ENCODE results near the gene MARK4.

MARK4 gene

GRCh38 chr19:45206328-45206727, 44.7 kb upstream of the MARK4 start:
- Histone ChIP-seq H3K27me3 (ENCODE audit: insufficient read depth, poor library complexity, severe bottlenecking) (no peaks in the 10 kb centered on the region), H3K4me3 (replicated peaks; ENCODE audit: insufficient read depth, low read length) (no peak overlapping the region), H3K27ac (replicated peaks) (no peak overlapping the region)
- DNase-seq (ENCODE audit: low read depth in 1 of 2, low spot score in 1 of 2): no peak
- no peak for TF ChIP-seq SPI1 (IDR thresholded peaks at IDR 0.05; ENCODE audit: borderline replicate concordance, low read depth)
- no peak for TF ChIP-seq POLR2AphosphoS5 (IDR thresholded peaks at IDR 0.05; ENCODE audit: low read depth)
- no peak for TF ChIP-seq REST (IDR thresholded peaks at IDR 0.05; ENCODE audit: insufficient replicate concordance, low read depth)
- TF ChIP-seq GABPA (IDR thresholded peaks at IDR 0.05; ENCODE audit: low read depth): no peak
- TF ChIP-seq CTCF (IDR thresholded peaks at IDR 0.05; ENCODE audit: insufficient read depth, low read length): no peak

- Histone ChIP-seq H3K27ac (replicated peaks) (no peak overlapping the region), H3K4me3 (replicated peaks; ENCODE audit: insufficient read depth, low read length) (no peak overlapping the region), H3K27me3 (ENCODE audit: insufficient read depth, poor library complexity, severe bottlenecking) (peaks cover 22% of the 10 kb centered on the region)
- no peak for DNase-seq (ENCODE audit: low read depth in 1 of 2, low spot score in 1 of 2)
- TF ChIP-seq POLR2AphosphoS5 (IDR thresholded peaks at IDR 0.05; ENCODE audit: low read depth): no peak
- no peak for TF ChIP-seq GABPA (IDR thresholded peaks at IDR 0.05; ENCODE audit: low read depth)
- no peak for TF ChIP-seq CTCF (IDR thresholded peaks at IDR 0.05; ENCODE audit: insufficient read depth, low read length)
- TF ChIP-seq REST (IDR thresholded peaks at IDR 0.05; ENCODE audit: insufficient replicate concordance, low read depth): no peak
- TF ChIP-seq SPI1 (IDR thresholded peaks at IDR 0.05; ENCODE audit: borderline replicate concordance, low read depth): no peak
Observed at GRCh38 chr19:45211751-45212381, 39.2 kb upstream of the MARK4 start.

- TF ChIP-seq CTCF (IDR thresholded peaks at IDR 0.05; ENCODE audit: insufficient read depth, low read length) (no peak), REST (IDR thresholded peaks at IDR 0.05; ENCODE audit: insufficient replicate concordance, low read depth) (no peak), SPI1 (IDR thresholded peaks at IDR 0.05; ENCODE audit: borderline replicate concordance, low read depth) (no peak), GABPA (IDR thresholded peaks at IDR 0.05; ENCODE audit: low read depth) (no peak), POLR2AphosphoS5 (IDR thresholded peaks at IDR 0.05; ENCODE audit: low read depth) (no peak)
- Histone ChIP-seq H3K27me3 (ENCODE audit: insufficient read depth, poor library complexity, severe bottlenecking) (peaks cover 31% of the 10 kb centered on the region), H3K27ac (replicated peaks) (no peak overlapping the region), H3K4me3 (replicated peaks; ENCODE audit: insufficient read depth, low read length) (no peak overlapping the region)
- DNase-seq (ENCODE audit: low read depth in 1 of 2, low spot score in 1 of 2): no peak
Observed at GRCh38 chr19:45213031-45213430, 38.0 kb upstream of the MARK4 start.

Data from HL-60 (cell line).